NCI-H1105 treated with DMSO at 0.1 percent for 48 hours (cell line): ENCODE results near the gene LORICRIN.

ENCODE experiments used
- DNase-seq: peaks from one replicate; lab custom pipeline; 2025; lab: John Stamatoyannopoulos, UW

LORICRIN gene

GRCh38 chr1:153250166-153250565, 9.3 kb upstream of the LORICRIN start:
- no peak for DNase-seq

- DNase-seq = no peak
These were observed 8.4 kb upstream of the LORICRIN start for GRCh38 chr1:153251087-153251486.

- no peak for DNase-seq
These were observed 7.9 kb upstream of the LORICRIN start for GRCh38 chr1:153251562-153251961.

- no peak for DNase-seq
These were observed 7.5 kb upstream of the LORICRIN start for GRCh38 chr1:153251988-153252387.

GRCh38 chr1:153253076-153253475, 6.4 kb upstream of the LORICRIN start:
- no peak for DNase-seq

- no peak for DNase-seq
These were observed 5.8 kb upstream of the LORICRIN start for GRCh38 chr1:153253693-153254092.

- DNase-seq = no peak
These were observed 1.2 kb downstream of the LORICRIN start for GRCh38 chr1:153260585-153261280.

- DNase-seq = peak; percentile 19
These were observed 2.0 kb downstream of the LORICRIN start for GRCh38 chr1:153261281-153262069.

- peak; percentile 39 for DNase-seq
These were observed 2.5 kb downstream of the LORICRIN start for GRCh38 chr1:153262070-153262366.

GRCh38 chr1:153262462-153263157, 3.1 kb downstream of the LORICRIN start:
- peak; percentile 39 for DNase-seq

GRCh38 chr1:153265457-153265856, 6.0 kb downstream of the LORICRIN start:
- DNase-seq = no peak

- DNase-seq = no peak
These were observed 12.2 kb downstream of the LORICRIN start for GRCh38 chr1:153271711-153272110.

- DNase-seq = no peak
These were observed 12.7 kb downstream of the LORICRIN start for GRCh38 chr1:153272186-153272585.

- no peak for DNase-seq
These were observed 18.4 kb downstream of the LORICRIN start for GRCh38 chr1:153277852-153278251.

GRCh38 chr1:153288634-153289275, 29.3 kb downstream of the LORICRIN start:
- DNase-seq = peak; percentile 17

GRCh38 chr1:153291514-153291913, 32.0 kb downstream of the LORICRIN start:
- DNase-seq = no peak

- no peak for DNase-seq
These were observed 32.7 kb downstream of the LORICRIN start for GRCh38 chr1:153292185-153292584.

GRCh38 chr1:153292740-153293479, 33.4 kb downstream of the LORICRIN start:
- no peak for DNase-seq

GRCh38 chr1:153293480-153293775, 33.9 kb downstream of the LORICRIN start:
- DNase-seq = no peak

GRCh38 chr1:153293851-153294250, 34.4 kb downstream of the LORICRIN start:
- no peak for DNase-seq

GRCh38 chr1:153302308-153302707, 42.8 kb downstream of the LORICRIN start:
- no peak for DNase-seq

- no peak for DNase-seq
These were observed 46.2 kb downstream of the LORICRIN start for GRCh38 chr1:153305682-153306081.
